HEK293 (cell line): ENCODE results near the gene LCN10.
A peak's percentile ranks its signal among the peaks of the same experiment; 100 is the strongest.

Source experiments
- CTCF ChIA-PET: fragments of 350-600 bp; formaldehyde crosslinking; extraction: SDS; loops from one replicate; lab custom pipeline; 2021; ENCODE audit warnings: antibody characterized with exemption; lab: Yijun Ruan, JAX
- POLR2A ChIA-PET: fragments of 300-600 bp; formaldehyde crosslinking; extraction: SDS; loops from one replicate; lab custom pipeline; 2020; ENCODE audit warnings: antibody characterized with exemption, inconsistent platforms; lab: Yijun Ruan, JAX
- H3K27ac ChIP-seq: fragments of 200-500 bp; sonication (Bioruptor generic); 2 replicates; pipeline ENCODE4 v1.5.1; 2014; ENCODE audit warnings: low read depth, low read length, control low read depth, inconsistent platforms; ENCODE audit errors: extremely low read depth
- H3K36me3 ChIP-seq, 2 experiments: fragments of 200-500 bp in 1 of 2; sonication (Bioruptor generic) in 1 of 2; 1 replicate in 1 of 2; 2 replicates in 1 of 2; pipeline ENCODE4 v1.5.1; 2014 to 2017; ENCODE audit warnings: inconsistent platforms in 2 of 2, low read length in 2 of 2; ENCODE audit not compliant: control insufficient read depth in 2 of 2, insufficient read depth in 1 of 2
- H3K4me1 ChIP-seq: fragments of 200-500 bp; sonication (Bioruptor generic); 2 replicates; pipeline ENCODE4 v1.5.1; 2014; ENCODE audit warnings: mild to moderate bottlenecking, low read length, inconsistent platforms; ENCODE audit not compliant: control insufficient read depth, insufficient read depth
- H3K4me3 ChIP-seq: 2 replicates; pipeline ENCODE4 v1.5.1; 2011; ENCODE audit warnings: low read depth, mild to moderate bottlenecking, control low read depth, low read length, moderate library complexity
- H3K9me3 ChIP-seq: fragments of 200-500 bp; sonication (Bioruptor generic); 2 replicates; pipeline ENCODE4 v1.5.1; 2014; ENCODE audit warnings: low read depth, low read length, inconsistent platforms; ENCODE audit not compliant: control insufficient read depth, insufficient read depth
- FEZF1 ChIP-seq: fragments of 450-650 bp; formaldehyde crosslinking; IDR thresholded peaks from 2 replicates; pipeline ENCODE4 v1.5.1; 2016; ENCODE audit warnings: missing biosample characterization, missing genetic modification characterization
- GLIS1 ChIP-seq: fragments of 450-650 bp; formaldehyde crosslinking; IDR thresholded peaks from 2 replicates; pipeline ENCODE4 v1.5.1; 2016; ENCODE audit warnings: missing biosample characterization, missing genetic modification characterization
- PRDM4 ChIP-seq: fragments of 450-650 bp; formaldehyde crosslinking; IDR thresholded peaks from 2 replicates; pipeline ENCODE4 v1.5.1; 2017; ENCODE audit warnings: missing biosample characterization, missing genetic modification characterization
- SP3 ChIP-seq: fragments of 450-650 bp; formaldehyde crosslinking; IDR thresholded peaks from 2 replicates; pipeline ENCODE4 v1.5.1; 2016; ENCODE audit warnings: missing biosample characterization, missing genetic modification characterization
- YY2 ChIP-seq: fragments of 450-650 bp; formaldehyde crosslinking; IDR thresholded peaks from 2 replicates; pipeline ENCODE4 v1.5.1; 2016; ENCODE audit warnings: missing biosample characterization, missing genetic modification characterization
- ZIC2 ChIP-seq: fragments of 450-650 bp; formaldehyde crosslinking; IDR thresholded peaks from 2 replicates; pipeline ENCODE4 v1.5.1; 2016; ENCODE audit warnings: missing biosample characterization, missing genetic modification characterization
- ZNF155 ChIP-seq: fragments of 450-650 bp; formaldehyde crosslinking; IDR thresholded peaks from 2 replicates; pipeline ENCODE4 v1.5.1; 2016; ENCODE audit warnings: missing biosample characterization, missing genetic modification characterization
- ZNF175 ChIP-seq: fragments of 450-650 bp; formaldehyde crosslinking; IDR thresholded peaks from 2 replicates; pipeline ENCODE4 v1.5.1; 2016; ENCODE audit warnings: missing biosample characterization, missing genetic modification characterization
- ZNF302 ChIP-seq: fragments of 450-650 bp; formaldehyde crosslinking; IDR thresholded peaks from 2 replicates; pipeline ENCODE4 v1.5.1; 2016; ENCODE audit warnings: missing biosample characterization, missing genetic modification characterization, low read depth
- ZNF324 ChIP-seq: fragments of 450-650 bp; formaldehyde crosslinking; IDR thresholded peaks from 2 replicates; pipeline ENCODE4 v1.5.1; 2016; ENCODE audit warnings: missing biosample characterization, missing genetic modification characterization
- ZNF391 ChIP-seq: fragments of 450-650 bp; formaldehyde crosslinking; IDR thresholded peaks from 2 replicates; pipeline ENCODE4 v1.5.1; 2016; ENCODE audit warnings: low read depth, missing biosample characterization, missing genetic modification characterization, borderline replicate concordance
- ZNF404 ChIP-seq: fragments of 450-650 bp; formaldehyde crosslinking; IDR thresholded peaks from 2 replicates; pipeline ENCODE4 v1.5.1; 2017; ENCODE audit warnings: missing biosample characterization, missing genetic modification characterization
- ZNF423 ChIP-seq: fragments of 450-650 bp; formaldehyde crosslinking; IDR thresholded peaks from 2 replicates; pipeline ENCODE4 v1.5.1; 2016; ENCODE audit warnings: missing biosample characterization, missing genetic modification characterization
- ZNF549 ChIP-seq: fragments of 450-650 bp; IDR thresholded peaks from 2 replicates; pipeline ENCODE4 v1.5.1; 2018; ENCODE audit warnings: missing biosample characterization, missing genetic modification characterization, mild to moderate bottlenecking, inconsistent platforms, moderate library complexity
- ZNF560 ChIP-seq: fragments of 450-650 bp; formaldehyde crosslinking; IDR thresholded peaks from 2 replicates; pipeline ENCODE4 v1.5.1; 2017; ENCODE audit warnings: missing biosample characterization, missing genetic modification characterization, borderline replicate concordance
- ZNF639 ChIP-seq: fragments of 450-650 bp; formaldehyde crosslinking; IDR thresholded peaks from 2 replicates; pipeline ENCODE4 v1.5.1; 2016; ENCODE audit warnings: missing biosample characterization, missing genetic modification characterization
- ZNF76 ChIP-seq: fragments of 450-650 bp; formaldehyde crosslinking; IDR thresholded peaks from 2 replicates; pipeline ENCODE4; 2016; ENCODE audit warnings: low read depth, missing biosample characterization, missing genetic modification characterization, borderline replicate concordance
- ZNF843 ChIP-seq: fragments of 450-650 bp; formaldehyde crosslinking; IDR thresholded peaks from 2 replicates; pipeline ENCODE4 v1.5.1; 2016; ENCODE audit warnings: missing biosample characterization, missing genetic modification characterization
- ZSCAN30 ChIP-seq: fragments of 450-650 bp; IDR thresholded peaks from 2 replicates; pipeline ENCODE4 v1.5.1; 2018; ENCODE audit warnings: missing biosample characterization, mild to moderate bottlenecking, missing genetic modification characterization, moderate library complexity

Gene LCN10

GRCh38 chr9:136782452-136782851 lies 39.7 kb upstream of the LCN10 start:
- H3K4me1 ChIP-seq, result no peaks in the 10 kb centered on the region
- H3K4me3 ChIP-seq, result no peak overlapping the region
- ChIA-PET CTCF (interaction anchor here (1.0 to 8.2 kb wide), 5 partner anchors 15 to 253 kb away, joined by 3 to 79 read pairs (median 6); partner anchors contain the start of gene LCN8), POLR2A (no interaction called here)
- no peaks in the 10 kb centered on the region for H3K36me3 ChIP-seq
- no peaks in the 10 kb centered on the region for H3K9me3 ChIP-seq
- no peak for TF ChIP-seq ZNF549 (tag by site-specific recombination)
- no peak overlapping the region for H3K27ac ChIP-seq

- Histone ChIP-seq H3K9me3 (no peaks in the 10 kb centered on the region), H3K4me1 (no peaks in the 10 kb centered on the region), H3K36me3 (no peaks in the 10 kb centered on the region), H3K27ac (no peak overlapping the region), H3K4me3 (no peak overlapping the region)
- CTCF ChIA-PET, result interaction anchor here (0.5 to 8.2 kb wide), 10 partner anchors 8 to 445 kb away, joined by 3 to 79 read pairs (median 4); partner anchors contain the start of genes AJM1, CYSRT1 and LCN8
- POLR2A ChIA-PET, result interaction anchor here (0.5 kb wide), 1 partner anchor 444 kb away, joined by 3 read pairs; no protein-coding TSS in a partner anchor
- TF ChIP-seq FEZF1, result peak; percentile 14; the same call in 1 of the 2 replicates
- TF ChIP-seq ZNF843, result no peak
- no peak for TF ChIP-seq ZIC2 (tag by site-specific recombination)
- TF ChIP-seq ZNF639 (tag by site-specific recombination), result no peak
Measured at GRCh38 chr9:136779808-136780207, 37.1 kb upstream of the LCN10 start.

GRCh38 chr9:136777359-136777758 lies 34.6 kb upstream of the LCN10 start:
- TF ChIP-seq ZNF302, result no peak
- TF ChIP-seq ZNF423 (tag by site-specific recombination), result no peak
- no peak for TF ChIP-seq ZNF404 (tag by site-specific recombination)
- no peak for TF ChIP-seq ZNF324 (tag by site-specific recombination)
- no peak for TF ChIP-seq ZSCAN30
- Histone ChIP-seq H3K27ac (no peak overlapping the region), H3K4me1 (no peaks in the 10 kb centered on the region), H3K9me3 (no peaks in the 10 kb centered on the region), H3K36me3 (no peaks in the 10 kb centered on the region), H3K4me3 (no peak overlapping the region)
- CTCF ChIA-PET, result interaction anchor here (0.8 to 8.2 kb wide), 9 partner anchors 10 to 459 kb away, joined by 3 to 79 read pairs (median 5); partner anchors contain the start of genes LCN15 and LCN8
- POLR2A ChIA-PET, result interaction anchor here (0.7 to 1.9 kb wide), 5 partner anchors 12 to 463 kb away, joined by 3 to 12 read pairs (median 3); no protein-coding TSS in a partner anchor

- CTCF ChIA-PET, result interaction anchor here (1.5 to 8.2 kb wide), 5 partner anchors 9 to 459 kb away, joined by 3 to 79 read pairs (median 30); partner anchors contain the start of gene LCN8
- Histone ChIP-seq H3K4me3 (no peak overlapping the region), H3K36me3 (no peaks in the 10 kb centered on the region), H3K9me3 (no peaks in the 10 kb centered on the region), H3K27ac (no peak overlapping the region), H3K4me1 (no peaks in the 10 kb centered on the region)
- TF ChIP-seq GLIS1 (tag by site-specific recombination), result no peak
- no peak for TF ChIP-seq ZNF560 (tag by site-specific recombination)
- no peak for TF ChIP-seq ZNF155 (tag by site-specific recombination)
- TF ChIP-seq ZNF175 (tag by site-specific recombination), result no peak
- no peak for TF ChIP-seq YY2 (tag by site-specific recombination)
- TF ChIP-seq PRDM4 (tag by site-specific recombination), result no peak
- no peak for TF ChIP-seq ZNF391
- TF ChIP-seq SP3, result no peak
- TF ChIP-seq ZNF76 (tag by site-specific recombination), result no peak
- POLR2A ChIA-PET, result interaction anchor here (1.1 to 1.5 kb wide), 3 partner anchors 16 to 464 kb away, joined by 3 to 6 read pairs (median 3); no protein-coding TSS in a partner anchor
Measured at GRCh38 chr9:136776947-136777346, 34.2 kb upstream of the LCN10 start.
